Measurements from ENCODE around the gene SUGCT.

The SUGCT gene

DNA sequence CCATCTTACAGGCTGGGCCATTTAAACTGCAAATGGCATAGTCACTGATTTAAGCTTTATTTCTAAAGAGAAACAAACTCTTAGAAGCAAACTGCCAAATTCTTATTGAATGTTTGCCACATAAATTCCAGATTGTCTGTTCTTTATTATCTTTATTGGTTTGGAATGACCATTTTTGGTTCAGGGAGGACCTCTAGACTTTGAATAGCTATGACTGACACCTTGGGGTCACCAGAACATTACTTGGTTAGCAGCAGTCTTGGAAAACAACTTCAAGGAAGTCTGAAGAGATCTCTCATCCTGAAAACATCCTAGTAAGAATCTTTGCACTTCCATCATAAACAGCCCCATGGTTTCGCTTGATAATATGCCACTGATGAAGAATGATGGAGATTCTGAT, 197.1 kb downstream of the SUGCT start:
- no peaks in the 10 kb centered on the region for H4K20me1 ChIP-seq (ENCODE audit: insufficient read depth, low read length, poor library complexity, severe bottlenecking)
- no peaks in the 10 kb centered on the region for H3K9me3 ChIP-seq (ENCODE audit: insufficient read depth, low read depth, low read length)
- no peaks in the 10 kb centered on the region for H3K4me1 ChIP-seq (ENCODE audit: insufficient read depth, low read length, poor library complexity, severe bottlenecking)
- no peaks in the 10 kb centered on the region for H3K79me2 ChIP-seq (ENCODE audit: insufficient read depth, low read length)
- H3K4me3 ChIP-seq (ENCODE audit: low read length, poor library complexity, severe bottlenecking) = no peak overlapping the region
- no peaks in the 10 kb centered on the region for H3K36me3 ChIP-seq (ENCODE audit: insufficient read depth, low read length)
- no peaks in the 10 kb centered on the region for H3K9me2 ChIP-seq (replicated peaks; ENCODE audit: low read depth, low read length)
- H3F3A ChIP-seq (ENCODE audit: low read depth) = no peaks in the 10 kb centered on the region
- TF ChIP-seq, protein P1, sequence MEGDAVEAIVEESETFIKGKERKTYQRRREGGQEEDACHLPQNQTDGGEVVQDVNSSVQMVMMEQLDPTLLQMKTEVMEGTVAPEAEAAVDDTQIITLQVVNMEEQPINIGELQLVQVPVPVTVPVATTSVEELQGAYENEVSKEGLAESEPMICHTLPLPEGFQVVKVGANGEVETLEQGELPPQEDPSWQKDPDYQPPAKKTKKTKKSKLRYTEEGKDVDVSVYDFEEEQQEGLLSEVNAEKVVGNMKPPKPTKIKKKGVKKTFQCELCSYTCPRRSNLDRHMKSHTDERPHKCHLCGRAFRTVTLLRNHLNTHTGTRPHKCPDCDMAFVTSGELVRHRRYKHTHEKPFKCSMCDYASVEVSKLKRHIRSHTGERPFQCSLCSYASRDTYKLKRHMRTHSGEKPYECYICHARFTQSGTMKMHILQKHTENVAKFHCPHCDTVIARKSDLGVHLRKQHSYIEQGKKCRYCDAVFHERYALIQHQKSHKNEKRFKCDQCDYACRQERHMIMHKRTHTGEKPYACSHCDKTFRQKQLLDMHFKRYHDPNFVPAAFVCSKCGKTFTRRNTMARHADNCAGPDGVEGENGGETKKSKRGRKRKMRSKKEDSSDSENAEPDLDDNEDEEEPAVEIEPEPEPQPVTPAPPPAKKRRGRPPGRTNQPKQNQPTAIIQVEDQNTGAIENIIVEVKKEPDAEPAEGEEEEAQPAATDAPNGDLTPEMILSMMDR (conservative IDR thresholded peaks at IDR 0.05; ENCODE audit: low read length) = no peak
- no peak for TF ChIP-seq EZH2phosphoT487 (IDR thresholded peaks at IDR 0.05; ENCODE audit: borderline replicate concordance)
- H3K4me2 ChIP-seq (ENCODE audit: low read depth, low read length, poor library complexity, severe bottlenecking) = no peak overlapping the region
- H3K27me3 ChIP-seq (ENCODE audit: insufficient read depth, low read length, poor library complexity, severe bottlenecking) = no peaks in the 10 kb centered on the region
- H3K9ac ChIP-seq (ENCODE audit: low read depth, low read length, poor library complexity, severe bottlenecking) = no peak overlapping the region
- no peak overlapping the region for H2AFZ ChIP-seq (ENCODE audit: low read length)

DNA sequence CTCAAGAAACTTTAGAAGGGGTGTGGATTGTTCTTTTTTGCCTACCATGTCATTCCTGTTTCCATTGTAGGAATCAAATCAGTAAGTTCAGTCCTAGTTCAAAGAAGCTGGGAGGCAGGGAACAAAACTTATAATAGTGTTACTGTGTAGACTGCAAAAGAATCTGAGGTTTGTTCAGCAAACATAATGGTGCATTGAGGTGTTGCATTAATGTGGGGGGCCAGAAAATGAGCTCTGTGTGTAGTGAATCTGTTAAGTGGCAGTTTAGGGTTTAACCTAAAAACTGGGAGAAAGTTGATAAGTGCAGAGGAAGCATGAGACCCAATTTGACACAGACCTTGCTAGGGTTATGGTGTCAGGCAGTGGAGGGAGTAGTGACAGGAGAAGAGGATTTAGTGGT, 197.7 kb downstream of the SUGCT start:
- Histone ChIP-seq H3K4me3 (ENCODE audit: low read length, poor library complexity, severe bottlenecking) (no peak overlapping the region), H2AFZ (ENCODE audit: low read length) (no peak overlapping the region), H3K4me2 (ENCODE audit: low read depth, low read length, poor library complexity, severe bottlenecking) (no peak overlapping the region), H4K20me1 (ENCODE audit: insufficient read depth, low read length, poor library complexity, severe bottlenecking) (no peaks in the 10 kb centered on the region), H3K9ac (ENCODE audit: low read depth, low read length, poor library complexity, severe bottlenecking) (no peak overlapping the region), H3K9me2 (replicated peaks; ENCODE audit: low read depth, low read length) (no peaks in the 10 kb centered on the region), H3F3A (ENCODE audit: low read depth) (no peaks in the 10 kb centered on the region), H3K79me2 (ENCODE audit: insufficient read depth, low read length) (no peaks in the 10 kb centered on the region), H3K9me3 (ENCODE audit: insufficient read depth, low read depth, low read length) (no peaks in the 10 kb centered on the region), H3K36me3 (ENCODE audit: insufficient read depth, low read length) (no peaks in the 10 kb centered on the region), H3K4me1 (ENCODE audit: insufficient read depth, low read length, poor library complexity, severe bottlenecking) (no peaks in the 10 kb centered on the region), H3K27me3 (ENCODE audit: insufficient read depth, low read length, poor library complexity, severe bottlenecking) (no peaks in the 10 kb centered on the region)
- TF ChIP-seq, protein P1 (conservative IDR thresholded peaks at IDR 0.05; ENCODE audit: low read length) = no peak
- no peak for TF ChIP-seq EZH2phosphoT487 (IDR thresholded peaks at IDR 0.05; ENCODE audit: borderline replicate concordance)

DNA sequence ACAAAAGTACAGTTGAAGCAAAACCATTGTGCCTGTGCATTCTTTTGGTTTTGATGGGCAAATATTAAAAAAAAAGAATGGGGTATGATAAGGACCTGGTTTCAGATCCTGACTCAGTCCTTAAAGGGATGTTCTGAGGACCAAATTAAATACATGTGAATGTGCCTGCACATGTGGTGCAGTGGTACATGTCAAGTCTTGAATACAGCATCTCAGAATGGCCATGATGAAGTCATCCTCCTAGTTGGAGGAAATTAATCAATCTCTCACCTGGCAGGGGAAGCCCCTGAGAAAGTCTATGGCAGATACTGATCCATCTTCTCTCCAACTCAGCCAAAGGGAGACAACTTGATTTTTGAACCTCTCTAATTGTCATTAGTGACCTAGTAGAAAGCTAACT, 207.0 kb downstream of the SUGCT start:
- Histone ChIP-seq H3K36me3 (ENCODE audit: insufficient read depth, low read length) (no peaks in the 10 kb centered on the region), H3K27me3 (ENCODE audit: insufficient read depth, low read length, poor library complexity, severe bottlenecking) (no peaks in the 10 kb centered on the region), H3K4me3 (ENCODE audit: low read length, poor library complexity, severe bottlenecking) (no peak overlapping the region), H3K9ac (ENCODE audit: low read depth, low read length, poor library complexity, severe bottlenecking) (no peak overlapping the region), H3K9me2 (replicated peaks; ENCODE audit: low read depth, low read length) (no peaks in the 10 kb centered on the region), H3F3A (ENCODE audit: low read depth) (no peaks in the 10 kb centered on the region), H3K79me2 (ENCODE audit: insufficient read depth, low read length) (no peaks in the 10 kb centered on the region), H2AFZ (ENCODE audit: low read length) (no peak overlapping the region), H3K4me2 (ENCODE audit: low read depth, low read length, poor library complexity, severe bottlenecking) (no peak overlapping the region), H4K20me1 (ENCODE audit: insufficient read depth, low read length, poor library complexity, severe bottlenecking) (no peaks in the 10 kb centered on the region), H3K9me3 (ENCODE audit: insufficient read depth, low read depth, low read length) (no peaks in the 10 kb centered on the region), H3K4me1 (ENCODE audit: insufficient read depth, low read length, poor library complexity, severe bottlenecking) (no peaks in the 10 kb centered on the region)
- TF ChIP-seq, protein P1 (conservative IDR thresholded peaks at IDR 0.05; ENCODE audit: low read length) = no peak
- no peak for TF ChIP-seq EZH2phosphoT487 (IDR thresholded peaks at IDR 0.05; ENCODE audit: borderline replicate concordance)
